ENCODE measurements around the gene RELA.

Gene RELA

DNA sequence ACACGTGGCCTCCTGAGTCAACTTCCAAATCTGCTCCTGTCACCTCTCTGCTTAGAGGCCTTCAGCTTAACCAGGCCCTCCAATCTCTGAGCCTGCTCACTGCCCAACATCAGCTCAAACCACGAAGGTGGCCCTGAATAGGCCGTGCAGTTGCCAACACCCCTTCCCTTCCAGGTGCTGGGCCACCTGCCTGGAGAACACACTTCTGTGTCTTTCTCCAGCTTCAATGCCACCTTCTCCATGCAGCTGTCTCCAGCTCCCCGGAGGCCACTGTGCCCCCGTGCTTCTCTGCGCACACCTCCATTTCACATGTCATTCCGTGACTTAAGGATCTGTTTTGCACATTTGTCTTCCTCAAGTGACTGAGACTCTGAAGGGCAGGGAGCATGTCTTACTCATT, 5.3 kb downstream of the RELA start:
- TF ChIP-seq, protein P1, sequence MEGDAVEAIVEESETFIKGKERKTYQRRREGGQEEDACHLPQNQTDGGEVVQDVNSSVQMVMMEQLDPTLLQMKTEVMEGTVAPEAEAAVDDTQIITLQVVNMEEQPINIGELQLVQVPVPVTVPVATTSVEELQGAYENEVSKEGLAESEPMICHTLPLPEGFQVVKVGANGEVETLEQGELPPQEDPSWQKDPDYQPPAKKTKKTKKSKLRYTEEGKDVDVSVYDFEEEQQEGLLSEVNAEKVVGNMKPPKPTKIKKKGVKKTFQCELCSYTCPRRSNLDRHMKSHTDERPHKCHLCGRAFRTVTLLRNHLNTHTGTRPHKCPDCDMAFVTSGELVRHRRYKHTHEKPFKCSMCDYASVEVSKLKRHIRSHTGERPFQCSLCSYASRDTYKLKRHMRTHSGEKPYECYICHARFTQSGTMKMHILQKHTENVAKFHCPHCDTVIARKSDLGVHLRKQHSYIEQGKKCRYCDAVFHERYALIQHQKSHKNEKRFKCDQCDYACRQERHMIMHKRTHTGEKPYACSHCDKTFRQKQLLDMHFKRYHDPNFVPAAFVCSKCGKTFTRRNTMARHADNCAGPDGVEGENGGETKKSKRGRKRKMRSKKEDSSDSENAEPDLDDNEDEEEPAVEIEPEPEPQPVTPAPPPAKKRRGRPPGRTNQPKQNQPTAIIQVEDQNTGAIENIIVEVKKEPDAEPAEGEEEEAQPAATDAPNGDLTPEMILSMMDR (IDR thresholded peaks at IDR 0.05; ENCODE audit: low read length, missing control alignments), result no peak
- H3K4me3 ChIP-seq (replicated peaks; ENCODE audit: low read depth, low read length), result no peak overlapping the region
- no peak for DNase-seq (ENCODE audit: low read depth)

- TF ChIP-seq, protein P1 (IDR thresholded peaks at IDR 0.05; ENCODE audit: low read length, missing control alignments), result no peak
- no peak for DNase-seq (ENCODE audit: low read depth)
- no peak overlapping the region for H3K4me3 ChIP-seq (replicated peaks; ENCODE audit: low read depth, low read length)
These were observed 7.0 kb downstream of the RELA start for GRCh38 chr11:65655570-65656332.

DNA sequence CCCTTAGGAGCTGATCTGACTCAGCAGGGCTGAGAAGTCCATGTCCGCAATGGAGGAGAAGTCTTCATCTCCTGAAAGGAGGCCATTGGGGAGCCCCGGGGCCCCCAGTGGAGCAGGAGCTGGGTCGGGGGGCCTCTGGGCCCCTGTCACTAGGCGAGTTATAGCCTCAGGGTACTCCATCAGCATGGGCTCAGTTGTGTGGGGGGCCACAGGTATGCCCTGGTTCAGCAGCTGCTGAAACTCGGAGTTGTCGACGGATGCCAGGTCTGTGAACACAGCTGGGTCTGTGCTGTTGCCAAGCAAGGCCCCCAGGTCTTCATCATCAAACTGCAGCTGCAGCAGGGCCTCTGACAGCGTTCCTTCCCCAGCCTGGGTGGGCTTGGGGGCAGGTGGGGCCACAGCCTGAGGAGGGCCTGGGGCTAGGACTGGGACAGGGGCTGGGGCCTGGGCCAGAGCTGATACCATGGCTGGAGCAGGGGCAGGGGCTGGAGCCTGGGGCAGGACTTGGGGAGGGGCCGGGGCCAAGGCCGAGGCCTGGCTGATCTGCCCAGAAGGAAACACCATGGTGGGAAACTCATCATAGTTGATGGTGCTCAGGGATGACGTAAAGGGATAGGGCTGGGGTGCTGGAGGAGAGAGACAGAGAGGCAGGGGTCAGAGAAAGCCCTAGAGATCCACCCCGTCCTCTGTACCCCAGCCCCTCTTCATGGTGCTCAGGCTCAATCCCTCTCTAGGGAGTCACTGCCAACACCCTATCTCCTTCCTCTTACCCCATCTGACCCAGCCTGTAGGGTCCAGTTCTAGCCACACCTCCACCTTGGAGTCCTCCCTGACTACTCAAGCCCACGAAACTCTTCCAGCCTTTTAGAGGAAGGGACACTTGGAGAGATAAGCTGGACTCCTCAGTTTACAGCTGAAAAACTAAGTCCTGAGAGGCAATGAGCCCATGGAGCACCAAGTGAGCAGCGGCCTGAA, 8.1 kb downstream of the RELA start:
- DNase-seq (ENCODE audit: low read depth), result no peak
- no peak overlapping the region for H3K4me3 ChIP-seq (replicated peaks; ENCODE audit: low read depth, low read length)
- TF ChIP-seq, protein P1 (IDR thresholded peaks at IDR 0.05; ENCODE audit: low read length, missing control alignments), result no peak

DNA sequence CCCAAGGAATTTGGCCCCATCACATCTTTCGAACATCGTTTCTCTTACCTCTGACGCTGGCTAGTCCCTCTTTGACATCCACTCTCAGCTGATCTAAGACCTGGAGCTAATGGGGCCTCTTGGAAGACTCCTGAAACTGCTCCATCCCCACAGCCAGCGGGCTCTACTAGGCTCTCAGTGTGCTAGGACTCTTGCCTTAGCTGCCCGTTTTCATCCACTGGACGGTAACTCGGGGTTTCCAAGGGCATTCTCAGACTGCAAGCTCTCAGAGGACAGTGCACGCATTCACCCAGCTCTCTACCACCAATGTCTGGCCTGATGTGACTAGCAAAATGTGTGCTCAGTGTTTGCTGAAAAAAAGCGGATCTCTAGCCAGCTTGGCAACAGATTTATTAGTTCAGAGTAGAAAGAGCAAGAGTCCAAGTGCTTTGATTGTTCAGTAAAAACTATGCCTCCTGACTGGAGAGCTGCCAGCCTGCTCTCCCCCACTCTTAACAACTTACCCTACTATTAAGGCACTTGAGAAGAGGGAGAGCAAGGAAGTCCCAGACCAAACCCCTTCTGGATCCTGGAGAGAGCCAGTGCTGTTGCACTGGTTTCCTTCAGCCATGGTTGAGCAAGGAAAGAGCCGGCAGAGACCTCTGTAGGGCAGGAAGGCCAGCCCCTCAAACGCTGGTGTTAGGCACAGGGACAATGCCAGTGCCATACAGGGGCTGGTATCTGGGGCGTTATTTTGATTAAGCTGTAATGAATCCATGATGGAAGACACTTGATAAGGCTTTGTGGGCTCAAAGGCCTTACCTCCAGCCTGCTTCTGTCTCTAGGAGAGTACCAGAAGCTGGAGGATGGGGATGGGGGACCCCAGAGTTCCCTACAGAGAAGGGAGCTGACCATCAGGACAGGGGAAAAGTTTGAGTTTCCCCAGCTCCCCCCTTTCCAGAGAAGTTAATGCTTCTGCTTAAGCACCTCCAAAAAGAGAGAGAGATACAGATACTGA, 9.2 kb downstream of the RELA start:
- peak; percentile 17 for DNase-seq (ENCODE audit: low read depth)
- TF ChIP-seq, protein P1 (IDR thresholded peaks at IDR 0.05; ENCODE audit: low read length, missing control alignments), result no peak
- H3K4me3 ChIP-seq (replicated peaks; ENCODE audit: low read depth, low read length), result peak overlapping the region; percentile 59

DNA sequence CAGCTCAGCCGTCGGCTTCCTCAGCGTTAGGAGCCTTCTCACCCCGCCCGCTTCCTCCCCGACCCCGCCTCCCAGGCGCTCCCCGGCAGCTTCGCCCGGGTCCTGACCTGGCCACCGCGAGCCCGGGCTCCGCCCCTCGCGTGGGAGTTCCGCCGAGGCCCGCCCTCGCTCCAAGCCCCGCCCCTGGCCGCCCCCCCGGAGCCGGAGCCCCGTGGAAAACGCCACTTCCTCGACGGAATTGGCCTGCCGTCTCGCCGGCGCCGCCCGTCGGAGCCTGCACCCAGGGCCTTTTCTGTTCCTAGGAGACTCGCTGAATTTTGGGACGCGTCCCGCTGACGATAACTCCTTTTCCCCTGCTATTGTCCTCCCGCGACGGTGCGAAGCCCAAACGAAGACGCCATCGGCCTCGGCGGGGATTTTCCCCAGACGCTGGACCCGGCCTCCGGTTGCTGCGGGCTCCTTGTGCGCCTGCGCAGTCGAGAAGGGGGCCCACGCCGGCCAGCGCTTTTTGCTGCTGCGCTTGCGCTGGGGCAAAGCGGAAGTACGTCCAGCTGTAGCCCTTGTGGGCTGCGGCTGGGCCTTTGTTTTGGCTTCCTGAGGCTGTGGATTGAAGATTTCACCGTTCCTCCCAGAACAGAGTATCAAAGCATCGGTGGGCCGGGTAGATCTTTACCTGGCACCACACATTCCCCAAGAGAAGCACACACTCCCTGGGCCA, 10.0 kb downstream of the RELA start:
- H3K4me3 ChIP-seq (replicated peaks; ENCODE audit: low read depth, low read length), result peak overlapping the region; percentile 59
- peak; percentile 96 for DNase-seq (ENCODE audit: low read depth)
- TF ChIP-seq, protein P1 (IDR thresholded peaks at IDR 0.05; ENCODE audit: low read length, missing control alignments), result no peak

All from fibroblast of pulmonary artery (primary cell).